ENCODE measurements around the gene CPNE6. TPM values are rescaled to one million over a fixed set of nuclear protein-coding genes. Genes with fewer than 3 reads are reported as not detected.

Gene CPNE6
- total and polyA plus RNA-seq, 2 of the 13 experiments (the other 11 are each of a cell fraction or from before 2014, with no cell fraction given): not detected

DNA sequence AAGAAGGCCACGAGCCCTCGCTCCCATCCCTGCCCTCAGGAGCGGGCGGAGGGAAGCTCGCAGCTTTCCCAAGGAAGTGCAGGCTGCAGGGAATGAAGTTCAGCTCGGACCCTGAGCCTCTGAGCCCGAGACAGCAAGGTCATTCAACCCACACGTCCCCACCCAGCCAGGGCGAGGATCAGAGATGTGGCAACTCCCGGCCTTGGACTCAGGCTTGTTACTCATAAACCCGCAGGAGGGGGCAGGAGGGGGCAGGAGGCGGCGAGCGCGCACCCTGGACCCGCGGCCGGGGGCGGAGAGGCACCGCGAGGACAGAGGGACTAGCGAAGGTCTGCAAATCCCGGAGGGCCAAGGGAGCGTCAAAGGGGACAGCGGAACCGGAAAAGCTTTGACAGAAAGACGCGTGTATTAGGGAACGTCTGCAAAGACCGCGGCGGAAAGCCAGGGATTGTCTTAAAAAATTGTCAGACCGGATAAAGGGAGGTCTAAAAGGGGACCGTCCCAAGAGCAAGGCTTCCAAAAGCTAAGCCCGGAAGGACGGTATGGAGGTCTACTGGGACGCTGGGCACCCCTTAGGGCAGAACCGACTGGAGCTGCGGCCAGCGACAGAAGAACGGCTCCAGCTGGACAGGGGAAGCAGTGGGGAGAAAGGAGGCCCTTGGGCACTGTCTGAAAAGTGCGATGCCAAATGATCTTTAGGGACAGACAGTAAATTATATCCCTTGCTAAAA lies 42.6 kb downstream of the CPNE6 start (continued):
- TF ChIP-seq, protein P1, sequence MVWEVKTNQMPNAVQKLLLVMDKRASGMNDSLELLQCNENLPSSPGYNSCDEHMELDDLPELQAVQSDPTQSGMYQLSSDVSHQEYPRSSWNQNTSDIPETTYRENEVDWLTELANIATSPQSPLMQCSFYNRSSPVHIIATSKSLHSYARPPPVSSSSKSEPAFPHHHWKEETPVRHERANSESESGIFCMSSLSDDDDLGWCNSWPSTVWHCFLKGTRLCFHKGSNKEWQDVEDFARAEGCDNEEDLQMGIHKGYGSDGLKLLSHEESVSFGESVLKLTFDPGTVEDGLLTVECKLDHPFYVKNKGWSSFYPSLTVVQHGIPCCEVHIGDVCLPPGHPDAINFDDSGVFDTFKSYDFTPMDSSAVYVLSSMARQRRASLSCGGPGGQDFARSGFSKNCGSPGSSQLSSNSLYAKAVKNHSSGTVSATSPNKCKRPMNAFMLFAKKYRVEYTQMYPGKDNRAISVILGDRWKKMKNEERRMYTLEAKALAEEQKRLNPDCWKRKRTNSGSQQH (CRISPR knock-in tag; IDR thresholded peaks at IDR 0.05; ENCODE audit: low read depth): peak; percentile 45
- TF ChIP-seq ZNF83 (CRISPR knock-in tag; IDR thresholded peaks at IDR 0.05; ENCODE audit: borderline replicate concordance) (no peak; the same call in none of the 2 replicates), MED13 (CRISPR knock-in tag; IDR thresholded peaks at IDR 0.05) (peak; percentile 99), HNRNPL (IDR thresholded peaks at IDR 0.05; ENCODE audit: low read depth, low read length) (no peak; the same call in 1 of the 2 replicates), RARA (CRISPR knock-in tag; IDR thresholded peaks at IDR 0.05) (peak; percentile 99), RXRB (CRISPR knock-in tag; IDR thresholded peaks at IDR 0.05; ENCODE audit: borderline replicate concordance) (peak; percentile 100), FLYWCH1 (CRISPR knock-in tag; IDR thresholded peaks at IDR 0.05) (no peak), HOXA5 (CRISPR knock-in tag; IDR thresholded peaks at IDR 0.05) (peak; percentile 98), ZNF790 (CRISPR knock-in tag; IDR thresholded peaks at IDR 0.05; ENCODE audit: borderline replicate concordance) (peak; percentile 86), TFDP2 (CRISPR knock-in tag; IDR thresholded peaks at IDR 0.05) (peak; percentile 85), GPBP1L1 (CRISPR knock-in tag; IDR thresholded peaks at IDR 0.05) (no peak), SP140L (CRISPR knock-in tag; IDR thresholded peaks at IDR 0.05; ENCODE audit: borderline replicate concordance) (peak; percentile 95; the same call in 1 of the 2 replicates), PLSCR1 (CRISPR knock-in tag; IDR thresholded peaks at IDR 0.05; ENCODE audit: borderline replicate concordance) (no peak), SMAD1 (CRISPR knock-in tag; IDR thresholded peaks at IDR 0.05; ENCODE audit: borderline replicate concordance, low read depth) (peak; percentile 99), SAP130 (CRISPR knock-in tag; IDR thresholded peaks at IDR 0.05; ENCODE audit: low read depth) (peak; percentile 99)
- TF ChIP-seq, protein P2, sequence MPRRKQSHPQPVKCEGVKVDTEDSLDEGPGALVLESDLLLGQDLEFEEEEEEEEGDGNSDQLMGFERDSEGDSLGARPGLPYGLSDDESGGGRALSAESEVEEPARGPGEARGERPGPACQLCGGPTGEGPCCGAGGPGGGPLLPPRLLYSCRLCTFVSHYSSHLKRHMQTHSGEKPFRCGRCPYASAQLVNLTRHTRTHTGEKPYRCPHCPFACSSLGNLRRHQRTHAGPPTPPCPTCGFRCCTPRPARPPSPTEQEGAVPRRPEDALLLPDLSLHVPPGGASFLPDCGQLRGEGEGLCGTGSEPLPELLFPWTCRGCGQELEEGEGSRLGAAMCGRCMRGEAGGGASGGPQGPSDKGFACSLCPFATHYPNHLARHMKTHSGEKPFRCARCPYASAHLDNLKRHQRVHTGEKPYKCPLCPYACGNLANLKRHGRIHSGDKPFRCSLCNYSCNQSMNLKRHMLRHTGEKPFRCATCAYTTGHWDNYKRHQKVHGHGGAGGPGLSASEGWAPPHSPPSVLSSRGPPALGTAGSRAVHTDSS (CRISPR knock-in tag; conservative IDR thresholded peaks at IDR 0.05): 0 out of 2 replicates have a peak, but pooled peaks have one; percentile 18
- TF ChIP-seq, protein P3, sequence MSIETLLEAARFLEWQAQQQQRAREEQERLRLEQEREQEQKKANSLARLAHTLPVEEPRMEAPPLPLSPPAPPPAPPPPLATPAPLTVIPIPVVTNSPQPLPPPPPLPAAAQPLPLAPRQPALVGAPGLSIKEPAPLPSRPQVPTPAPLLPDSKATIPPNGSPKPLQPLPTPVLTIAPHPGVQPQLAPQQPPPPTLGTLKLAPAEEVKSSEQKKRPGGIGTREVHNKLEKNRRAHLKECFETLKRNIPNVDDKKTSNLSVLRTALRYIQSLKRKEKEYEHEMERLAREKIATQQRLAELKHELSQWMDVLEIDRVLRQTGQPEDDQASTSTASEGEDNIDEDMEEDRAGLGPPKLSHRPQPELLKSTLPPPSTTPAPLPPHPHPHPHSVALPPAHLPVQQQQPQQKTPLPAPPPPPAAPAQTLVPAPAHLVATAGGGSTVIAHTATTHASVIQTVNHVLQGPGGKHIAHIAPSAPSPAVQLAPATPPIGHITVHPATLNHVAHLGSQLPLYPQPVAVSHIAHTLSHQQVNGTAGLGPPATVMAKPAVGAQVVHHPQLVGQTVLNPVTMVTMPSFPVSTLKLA (IDR thresholded peaks at IDR 0.05): peak; percentile 74

Measured in HepG2 (cell line).